Subcutaneous preadipocyte (primary cell): ENCODE data around the gene GIMAP8. TPM values are rescaled to one million over a fixed set of nuclear protein-coding genes. Genes with fewer than 3 reads are reported as not detected.

Experiments
- total RNA-seq: library from RNA; depleted of rRNA; stranded (reverse); fragments of >200 nt; gene quantifications from 2 replicates; pipeline ENCODE4 v1.2.3, GENCODE V29; 2012

The GIMAP8 gene
- total RNA-seq, result not detected in 2 replicates

GRCh38 chr7:150450491-150451001, at the start of gene GIMAP8:
Gene GIMAP8 (plus strand): TSS chr7:150450630. CDS start chr7:150466699, 16,069 bp downstream.

GRCh38 chr7:150514748-150515222, 64.4 kb downstream of the GIMAP8 start, which contains the start of gene GIMAP7:
Gene GIMAP7 (plus strand): TSS chr7:150514872. CDS start chr7:150519975, 5,103 bp downstream.

Other genes with a start within 250 kb of the GIMAP8 start
- under 0.01 TPM in 1 of 2 replicates, not detected in the other for gene LRRC61, start 127.3 kb upstream of the GIMAP8 start, total RNA-seq
- gene ACTR3C, start 127.1 kb upstream of the GIMAP8 start, total RNA-seq, result 0.20 and 0.37 TPM in 2 replicates
- not detected in 2 replicates for gene RARRES2, start 109.0 kb upstream of the GIMAP8 start, total RNA-seq
- 33.4 and 43.4 TPM in 2 replicates for gene REPIN1, start 81.8 kb upstream of the GIMAP8 start, total RNA-seq
- 3.7 and 4.9 TPM in 2 replicates for gene ZNF775, start 71.3 kb upstream of the GIMAP8 start, total RNA-seq
- gene GIMAP7, start 64.2 kb downstream of the GIMAP8 start, total RNA-seq, result not detected in 2 replicates
- gene GIMAP4, start 116.8 kb downstream of the GIMAP8 start, total RNA-seq, result under 0.01 TPM in 1 of 2 replicates, not detected in the other
- gene GIMAP6, start 181.8 kb downstream of the GIMAP8 start, total RNA-seq, result under 0.01 TPM in 1 of 2 replicates, not detected in the other
- 1.4 and 1.5 TPM in 2 replicates for gene GIMAP2, start 235.1 kb downstream of the GIMAP8 start, total RNA-seq